ENCODE measurements around the gene NUDT8.

Gene NUDT8

GRCh38 chr11:67630943-67631331, 1.2 kb upstream of the NUDT8 start:
- H3K4me3 ChIP-seq (replicated peaks; ENCODE audit: low read depth, low read length) = peak overlapping the region; percentile 63
- H3K36me3 ChIP-seq (ENCODE audit: control insufficient read depth, insufficient read depth, low read length) = no peaks in the 10 kb centered on the region
- no peak for TF ChIP-seq CTCF (IDR thresholded peaks at IDR 0.05; ENCODE audit: insufficient read depth, low read length, poor library complexity, severe bottlenecking)
- H3K27me3 ChIP-seq (replicated peaks; ENCODE audit: control insufficient read depth, insufficient read depth, low read length) = no peaks in the 10 kb centered on the region; the same call in 1 of the 2 replicates
- no peak for DNase-seq (ENCODE audit: extremely low read depth, insufficient read length)

GRCh38 chr11:67630228-67630942, 648 bp upstream of the NUDT8 start:
- peak; percentile 97 for DNase-seq (ENCODE audit: extremely low read depth, insufficient read length)
- H3K27me3 ChIP-seq (replicated peaks; ENCODE audit: control insufficient read depth, insufficient read depth, low read length) = no peaks in the 10 kb centered on the region; the same call in 1 of the 2 replicates
- peak; percentile 83 for TF ChIP-seq CTCF (IDR thresholded peaks at IDR 0.05; ENCODE audit: insufficient read depth, low read length, poor library complexity, severe bottlenecking)
- H3K36me3 ChIP-seq (ENCODE audit: control insufficient read depth, insufficient read depth, low read length) = no peaks in the 10 kb centered on the region
- peak overlapping the region; percentile 63 for H3K4me3 ChIP-seq (replicated peaks; ENCODE audit: low read depth, low read length)

GRCh38 chr11:67628710-67629385, 889 bp downstream of the NUDT8 start:
- DNase-seq (ENCODE audit: extremely low read depth, insufficient read length) = no peak
- H3K36me3 ChIP-seq (ENCODE audit: control insufficient read depth, insufficient read depth, low read length) = no peaks in the 10 kb centered on the region
- no peak for TF ChIP-seq CTCF (IDR thresholded peaks at IDR 0.05; ENCODE audit: insufficient read depth, low read length, poor library complexity, severe bottlenecking)
- peak overlapping the region; percentile 62 for H3K4me3 ChIP-seq (replicated peaks; ENCODE audit: low read depth, low read length)
- no peaks in the 10 kb centered on the region for H3K27me3 ChIP-seq (replicated peaks; ENCODE audit: control insufficient read depth, insufficient read depth, low read length)

GRCh38 chr11:67627812-67628624, 1.7 kb downstream of the NUDT8 start:
- no peaks in the 10 kb centered on the region for H3K27me3 ChIP-seq (replicated peaks; ENCODE audit: control insufficient read depth, insufficient read depth, low read length)
- no peak for DNase-seq (ENCODE audit: extremely low read depth, insufficient read length)
- no peaks in the 10 kb centered on the region for H3K36me3 ChIP-seq (ENCODE audit: control insufficient read depth, insufficient read depth, low read length)
- no peak overlapping the region for H3K4me3 ChIP-seq (replicated peaks; ENCODE audit: low read depth, low read length)
- TF ChIP-seq CTCF (IDR thresholded peaks at IDR 0.05; ENCODE audit: insufficient read depth, low read length, poor library complexity, severe bottlenecking) = no peak

- no peak for TF ChIP-seq CTCF (IDR thresholded peaks at IDR 0.05; ENCODE audit: insufficient read depth, low read length, poor library complexity, severe bottlenecking)
- no peak overlapping the region for H3K4me3 ChIP-seq (replicated peaks; ENCODE audit: low read depth, low read length)
- DNase-seq (ENCODE audit: extremely low read depth, insufficient read length) = no peak
Measured at GRCh38 chr11:67627441-67627811, 2.3 kb downstream of the NUDT8 start.

More at GRCh38 chr11:67627441-67627811, 2.3 kb downstream of the NUDT8 start:
- no peaks in the 10 kb centered on the region for H3K27me3 ChIP-seq (replicated peaks; ENCODE audit: control insufficient read depth, insufficient read depth, low read length)
- no peaks in the 10 kb centered on the region for H3K36me3 ChIP-seq (ENCODE audit: control insufficient read depth, insufficient read depth, low read length)
